GM23338 (cell line): ENCODE measurements around the gene RNF217. TPM values are rescaled to one million over a fixed set of nuclear protein-coding genes. Genes with fewer than 3 reads are reported as not detected.

Experiments used
- ATAC-seq: fragments of 200-7000 bp; cut with Tn5 transposase; 3 replicates; pipeline ENCODE4 v1.9.1; 2020
- DNase-seq: peaks from one replicate; pipeline ENCODE4 v3.0.0-alpha.2; 2015; ENCODE audit warnings: low spot score
- H2AFZ ChIP-seq: fragments of 200-600 bp; sonication (generic); 2 replicates; pipeline ENCODE4 v1.8.0; 2016; ENCODE audit warnings: antibody characterized with exemption, mild to moderate bottlenecking, moderate library complexity
- H3F3A ChIP-seq: fragments of 200-600 bp; sonication (generic); replicated peaks from 2 replicates; pipeline ENCODE4 v1.8.0; 2017; ENCODE audit warnings: antibody characterized with exemption, mixed run types, low read depth
- H3K27ac ChIP-seq: fragments of 200-600 bp; sonication (generic); 2 replicates; pipeline ENCODE4 v1.6.1; 2016; ENCODE audit warnings: low read depth
- H3K27me3 ChIP-seq: fragments of 200-600 bp; sonication (generic); 2 replicates; pipeline ENCODE4 v1.8.0; 2016; ENCODE audit warnings: mild to moderate bottlenecking, mixed run types, moderate library complexity; ENCODE audit not compliant: insufficient read depth
- H3K36me3 ChIP-seq: fragments of 200-600 bp; sonication (generic); 2 replicates; pipeline ENCODE4 v1.8.0; 2016; ENCODE audit warnings: mild to moderate bottlenecking; ENCODE audit not compliant: insufficient read depth
- H3K4me1 ChIP-seq: fragments of 200-600 bp; sonication (generic); 2 replicates; pipeline ENCODE4 v1.8.0; 2016; ENCODE audit warnings: mild to moderate bottlenecking, moderate library complexity; ENCODE audit not compliant: insufficient read depth
- H3K4me2 ChIP-seq: fragments of 200-600 bp; sonication (generic); 2 replicates; pipeline ENCODE4 v1.7.1; 2017; ENCODE audit warnings: mixed run types
- H3K4me3 ChIP-seq: fragments of 200-600 bp; sonication (generic); 2 replicates; pipeline ENCODE4 v1.6.1; 2016; ENCODE audit warnings: mixed run types
- H3K79me2 ChIP-seq: fragments of 200-600 bp; sonication (generic); replicated peaks from 2 replicates; pipeline ENCODE4 v1.8.0; 2017; ENCODE audit warnings: mild to moderate bottlenecking; ENCODE audit not compliant: insufficient read depth
- H3K9me2 ChIP-seq: fragments of 200-600 bp; sonication (generic); 2 replicates; pipeline ENCODE4 v1.8.0; 2017; ENCODE audit not compliant: insufficient read depth
- H4K20me1 ChIP-seq: fragments of 200-600 bp; sonication (generic); replicated peaks from 2 replicates; pipeline ENCODE4 v1.8.0; 2017; ENCODE audit warnings: mild to moderate bottlenecking; ENCODE audit not compliant: insufficient read depth
- H3K27ac Mint-ChIP-seq: 2 replicates; pipeline ENCODE4 v1.8.0; 2020; ENCODE audit warnings: inconsistent platforms, mild to moderate bottlenecking, moderate library complexity, mixed read lengths
- H3K27me3 Mint-ChIP-seq: 3 replicates; pipeline ENCODE4 v1.8.0; 2022; ENCODE audit warnings: low read depth, mild to moderate bottlenecking, moderate library complexity, mixed read lengths, inconsistent platforms; ENCODE audit not compliant: insufficient read depth, poor library complexity
- H3K36me3 Mint-ChIP-seq: 3 replicates; pipeline ENCODE4 v1.8.0; 2021; ENCODE audit warnings: low read depth, mild to moderate bottlenecking, inconsistent platforms, moderate library complexity, mixed read lengths
- H3K4me1 Mint-ChIP-seq: 3 replicates; pipeline ENCODE4 v1.8.0; 2020; ENCODE audit warnings: mild to moderate bottlenecking, inconsistent platforms, mixed read lengths
- H3K4me3 Mint-ChIP-seq: 3 replicates; pipeline ENCODE4 v1.8.0; 2021; ENCODE audit warnings: moderate library complexity, mild to moderate bottlenecking, inconsistent platforms, mixed read lengths
- H3K9me3 Mint-ChIP-seq: 3 replicates; pipeline ENCODE4 v1.8.0; 2020; ENCODE audit warnings: moderate library complexity, mild to moderate bottlenecking, inconsistent platforms, mixed read lengths
- CREB1 ChIP-seq: fragments of 250-450 bp; sonication (Bioruptor Pico); IDR thresholded peaks from 2 replicates; pipeline ENCODE4 v1.5.0; 2020; ENCODE audit warnings: low read depth, mild to moderate bottlenecking, moderate library complexity
- CTCF ChIP-seq, 2 experiments: fragments of 200-600 bp in 1 of 2; sonication (generic) in 1 of 2; conservative IDR thresholded peaks; 2 replicates each; pipeline versions ENCODE4 v1.5.1 to v1.6.1; 2016 to 2017; ENCODE audit warnings: antibody characterized with exemption in 2 of 2, low read depth in 2 of 2, mild to moderate bottlenecking in 2 of 2, moderate library complexity in 1 of 2
- EZH2phosphoT487 ChIP-seq: fragments of 200-600 bp; sonication (generic); IDR thresholded peaks from one replicate; pipeline ENCODE4 v1.8.1; 2018; ENCODE audit warnings: antibody characterized with exemption; ENCODE audit not compliant: unreplicated experiment
- JUNB ChIP-seq: IDR thresholded peaks from one replicate; pipeline ENCODE4 v1.6.1; 2016; ENCODE audit warnings: antibody characterized with exemption; ENCODE audit not compliant: unreplicated experiment
- NANOG ChIP-seq: IDR thresholded peaks from 2 replicates; pipeline ENCODE4 v1.6.1; 2016; ENCODE audit warnings: antibody characterized with exemption, borderline replicate concordance
- STAT1 ChIP-seq: IDR thresholded peaks from one replicate; pipeline ENCODE4 v1.6.1; 2016; ENCODE audit warnings: antibody characterized with exemption; ENCODE audit not compliant: unreplicated experiment
- ZNF462 ChIP-seq: fragments of 250-450 bp; sonication (Bioruptor Pico); IDR thresholded peaks from 2 replicates; pipeline ENCODE4 v1.5.0; 2020; ENCODE audit warnings: mild to moderate bottlenecking, moderate library complexity
- polyA plus RNA-seq: library from polyadenylated mRNA; unstranded; fragments of >200 nt; fragmentation: Nextera tagmentation; extraction: Ambion mirVana; gene quantifications from 2 replicates; pipeline ENCODE4 v1.2.1, GENCODE V29; 2016
- total RNA-seq: library from RNA; depleted of rRNA; stranded (reverse); fragments of >200 nt; shearing (Covaris generic); gene quantifications from 2 replicates; pipeline ENCODE4 v1.2.3, GENCODE V29; 2014
- TF ChIP-seq, protein P1 (sequence below): IDR thresholded peaks from 2 replicates; pipeline ENCODE4 v1.6.1; 2016; ENCODE audit warnings: antibody characterized with exemption
- TF ChIP-seq, protein P2 (sequence below): IDR thresholded peaks from one replicate; pipeline ENCODE4 v1.6.1; 2018; ENCODE audit warnings: antibody characterized with exemption; ENCODE audit not compliant: unreplicated experiment

Gene RNF217
- total and polyA plus RNA-seq, 2 experiments from 2014 or later: 1.7 to 6.2 TPM

DNA sequence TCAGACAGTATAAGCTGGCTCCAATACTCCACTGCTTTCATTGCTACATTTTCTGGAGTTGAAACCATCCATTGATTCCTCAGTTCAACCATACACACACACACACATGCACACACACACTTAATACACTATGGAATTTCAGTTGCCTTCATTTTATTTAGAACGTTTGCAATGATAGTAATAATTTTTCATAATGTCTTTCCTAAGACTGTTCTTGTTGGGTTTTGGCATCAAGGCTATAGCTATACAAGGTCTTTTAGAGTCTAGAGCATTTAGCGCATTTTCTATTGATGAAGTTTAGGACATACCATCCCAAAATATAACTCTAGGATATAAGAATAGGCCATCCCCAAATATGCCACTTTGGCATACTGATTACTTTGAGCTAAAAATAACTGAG is 175.8 kb downstream of the RNF217 start:
- H3K79me2 ChIP-seq: no peaks in the 10 kb centered on the region
- H3K4me3 ChIP-seq: no peak overlapping the region
- H3K9me3 Mint-ChIP-seq: peaks cover 4% of the 10 kb centered on the region
- no peak overlapping the region for H2AFZ ChIP-seq
- H3F3A ChIP-seq: no peaks in the 10 kb centered on the region
- H3K9me2 ChIP-seq: no peaks in the 10 kb centered on the region
- H3K4me3 Mint-ChIP-seq: no peak overlapping the region
- DNase-seq (no peak), ATAC-seq (no peak)
- H3K4me1 Mint-ChIP-seq: no peaks in the 10 kb centered on the region
- peaks cover 2% of the 10 kb centered on the region for H3K27me3 Mint-ChIP-seq
- no peaks in the 10 kb centered on the region for H3K27me3 ChIP-seq
- no peak for TF ChIP-seq JUNB
- TF ChIP-seq, protein P1, sequence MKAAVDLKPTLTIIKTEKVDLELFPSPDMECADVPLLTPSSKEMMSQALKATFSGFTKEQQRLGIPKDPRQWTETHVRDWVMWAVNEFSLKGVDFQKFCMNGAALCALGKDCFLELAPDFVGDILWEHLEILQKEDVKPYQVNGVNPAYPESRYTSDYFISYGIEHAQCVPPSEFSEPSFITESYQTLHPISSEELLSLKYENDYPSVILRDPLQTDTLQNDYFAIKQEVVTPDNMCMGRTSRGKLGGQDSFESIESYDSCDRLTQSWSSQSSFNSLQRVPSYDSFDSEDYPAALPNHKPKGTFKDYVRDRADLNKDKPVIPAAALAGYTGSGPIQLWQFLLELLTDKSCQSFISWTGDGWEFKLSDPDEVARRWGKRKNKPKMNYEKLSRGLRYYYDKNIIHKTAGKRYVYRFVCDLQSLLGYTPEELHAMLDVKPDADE: no peak
- no peak for TF ChIP-seq CREB1 (CRISPR knock-in tag)
- no peak for TF ChIP-seq CTCF (conservative IDR thresholded peaks at IDR 0.05; ENCODE audit: low read depth in 2 of 2)
- TF ChIP-seq, protein P2, sequence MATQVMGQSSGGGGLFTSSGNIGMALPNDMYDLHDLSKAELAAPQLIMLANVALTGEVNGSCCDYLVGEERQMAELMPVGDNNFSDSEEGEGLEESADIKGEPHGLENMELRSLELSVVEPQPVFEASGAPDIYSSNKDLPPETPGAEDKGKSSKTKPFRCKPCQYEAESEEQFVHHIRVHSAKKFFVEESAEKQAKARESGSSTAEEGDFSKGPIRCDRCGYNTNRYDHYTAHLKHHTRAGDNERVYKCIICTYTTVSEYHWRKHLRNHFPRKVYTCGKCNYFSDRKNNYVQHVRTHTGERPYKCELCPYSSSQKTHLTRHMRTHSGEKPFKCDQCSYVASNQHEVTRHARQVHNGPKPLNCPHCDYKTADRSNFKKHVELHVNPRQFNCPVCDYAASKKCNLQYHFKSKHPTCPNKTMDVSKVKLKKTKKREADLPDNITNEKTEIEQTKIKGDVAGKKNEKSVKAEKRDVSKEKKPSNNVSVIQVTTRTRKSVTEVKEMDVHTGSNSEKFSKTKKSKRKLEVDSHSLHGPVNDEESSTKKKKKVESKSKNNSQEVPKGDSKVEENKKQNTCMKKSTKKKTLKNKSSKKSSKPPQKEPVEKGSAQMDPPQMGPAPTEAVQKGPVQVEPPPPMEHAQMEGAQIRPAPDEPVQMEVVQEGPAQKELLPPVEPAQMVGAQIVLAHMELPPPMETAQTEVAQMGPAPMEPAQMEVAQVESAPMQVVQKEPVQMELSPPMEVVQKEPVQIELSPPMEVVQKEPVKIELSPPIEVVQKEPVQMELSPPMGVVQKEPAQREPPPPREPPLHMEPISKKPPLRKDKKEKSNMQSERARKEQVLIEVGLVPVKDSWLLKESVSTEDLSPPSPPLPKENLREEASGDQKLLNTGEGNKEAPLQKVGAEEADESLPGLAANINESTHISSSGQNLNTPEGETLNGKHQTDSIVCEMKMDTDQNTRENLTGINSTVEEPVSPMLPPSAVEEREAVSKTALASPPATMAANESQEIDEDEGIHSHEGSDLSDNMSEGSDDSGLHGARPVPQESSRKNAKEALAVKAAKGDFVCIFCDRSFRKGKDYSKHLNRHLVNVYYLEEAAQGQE: no peak
- TF ChIP-seq NANOG: no peak
- no peak for TF ChIP-seq ZNF462 (CRISPR knock-in tag)
- no peak for TF ChIP-seq STAT1
- TF ChIP-seq EZH2phosphoT487: no peak
- no peaks in the 10 kb centered on the region for H4K20me1 ChIP-seq
- H3K36me3 ChIP-seq: no peaks in the 10 kb centered on the region
- no peak overlapping the region for H3K27ac ChIP-seq
- H3K4me1 ChIP-seq: no peaks in the 10 kb centered on the region
- H3K4me2 ChIP-seq: no peak overlapping the region
- no peak overlapping the region; the same call in 1 of the 2 replicates for H3K27ac Mint-ChIP-seq
- peaks cover under 1% of the 10 kb centered on the region; the same call in 2 of the 3 replicates for H3K36me3 Mint-ChIP-seq
